Measurements from ENCODE around the gene ADAM11. TPM values are rescaled to one million over a fixed set of nuclear protein-coding genes. Genes with fewer than 3 reads are reported as not detected.
"Not testable (repeated sequence)": the region's sequence is repeated elsewhere in the genome, so short reads cannot be mapped to it uniquely, and the experiment has no call there.

ADAM11 gene, protein sequence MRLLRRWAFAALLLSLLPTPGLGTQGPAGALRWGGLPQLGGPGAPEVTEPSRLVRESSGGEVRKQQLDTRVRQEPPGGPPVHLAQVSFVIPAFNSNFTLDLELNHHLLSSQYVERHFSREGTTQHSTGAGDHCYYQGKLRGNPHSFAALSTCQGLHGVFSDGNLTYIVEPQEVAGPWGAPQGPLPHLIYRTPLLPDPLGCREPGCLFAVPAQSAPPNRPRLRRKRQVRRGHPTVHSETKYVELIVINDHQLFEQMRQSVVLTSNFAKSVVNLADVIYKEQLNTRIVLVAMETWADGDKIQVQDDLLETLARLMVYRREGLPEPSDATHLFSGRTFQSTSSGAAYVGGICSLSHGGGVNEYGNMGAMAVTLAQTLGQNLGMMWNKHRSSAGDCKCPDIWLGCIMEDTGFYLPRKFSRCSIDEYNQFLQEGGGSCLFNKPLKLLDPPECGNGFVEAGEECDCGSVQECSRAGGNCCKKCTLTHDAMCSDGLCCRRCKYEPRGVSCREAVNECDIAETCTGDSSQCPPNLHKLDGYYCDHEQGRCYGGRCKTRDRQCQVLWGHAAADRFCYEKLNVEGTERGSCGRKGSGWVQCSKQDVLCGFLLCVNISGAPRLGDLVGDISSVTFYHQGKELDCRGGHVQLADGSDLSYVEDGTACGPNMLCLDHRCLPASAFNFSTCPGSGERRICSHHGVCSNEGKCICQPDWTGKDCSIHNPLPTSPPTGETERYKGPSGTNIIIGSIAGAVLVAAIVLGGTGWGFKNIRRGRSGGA
- 0.06 and 0.36 TPM in 2 replicates for total RNA-seq

DNA sequence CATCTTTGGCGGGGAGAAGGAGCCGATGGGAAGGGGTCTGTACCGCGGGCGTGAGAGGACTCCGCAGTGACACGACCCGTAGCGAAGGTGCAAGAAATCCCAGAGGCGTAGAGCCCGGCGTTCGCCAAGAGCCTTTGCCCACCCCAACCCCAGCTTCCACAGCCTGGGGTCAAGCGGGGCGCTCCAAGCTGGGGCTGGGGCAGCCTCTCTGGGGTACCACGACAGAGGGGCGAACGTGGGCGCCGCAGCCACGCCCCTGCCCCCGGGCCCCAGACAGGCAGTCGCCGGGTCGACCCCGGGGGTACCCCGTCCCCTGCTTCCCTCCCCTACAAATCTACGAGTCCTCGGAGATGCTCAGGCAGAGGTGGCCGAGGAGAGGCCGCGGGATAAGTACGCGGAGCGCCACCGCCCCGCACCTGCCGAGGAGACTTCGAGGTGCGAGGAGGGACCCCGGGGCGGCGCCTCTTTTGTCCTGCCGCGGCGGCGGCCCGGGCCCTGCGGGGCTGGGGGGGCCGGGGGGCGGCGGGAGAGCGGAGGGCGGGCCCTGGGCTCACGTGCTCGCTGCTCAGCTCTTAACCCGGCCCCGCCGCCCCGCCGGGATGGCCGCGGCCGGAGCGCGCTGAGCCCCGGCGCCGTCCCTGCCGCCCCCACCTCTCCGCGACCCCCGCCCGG, at the start of gene ADAM11:
Gene ADAM11 (plus strand): TSS at position 575 of the 672 bp plus-strand sequence. CDS start 212 bp downstream, outside the sequence.
- TF ChIP-seq, protein P1, sequence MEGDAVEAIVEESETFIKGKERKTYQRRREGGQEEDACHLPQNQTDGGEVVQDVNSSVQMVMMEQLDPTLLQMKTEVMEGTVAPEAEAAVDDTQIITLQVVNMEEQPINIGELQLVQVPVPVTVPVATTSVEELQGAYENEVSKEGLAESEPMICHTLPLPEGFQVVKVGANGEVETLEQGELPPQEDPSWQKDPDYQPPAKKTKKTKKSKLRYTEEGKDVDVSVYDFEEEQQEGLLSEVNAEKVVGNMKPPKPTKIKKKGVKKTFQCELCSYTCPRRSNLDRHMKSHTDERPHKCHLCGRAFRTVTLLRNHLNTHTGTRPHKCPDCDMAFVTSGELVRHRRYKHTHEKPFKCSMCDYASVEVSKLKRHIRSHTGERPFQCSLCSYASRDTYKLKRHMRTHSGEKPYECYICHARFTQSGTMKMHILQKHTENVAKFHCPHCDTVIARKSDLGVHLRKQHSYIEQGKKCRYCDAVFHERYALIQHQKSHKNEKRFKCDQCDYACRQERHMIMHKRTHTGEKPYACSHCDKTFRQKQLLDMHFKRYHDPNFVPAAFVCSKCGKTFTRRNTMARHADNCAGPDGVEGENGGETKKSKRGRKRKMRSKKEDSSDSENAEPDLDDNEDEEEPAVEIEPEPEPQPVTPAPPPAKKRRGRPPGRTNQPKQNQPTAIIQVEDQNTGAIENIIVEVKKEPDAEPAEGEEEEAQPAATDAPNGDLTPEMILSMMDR (conservative IDR thresholded peaks at IDR 0.05; ENCODE audit: low read depth, low read length) = no peak
- no peak for DNase-seq (ENCODE audit: low read depth)
- peak within 1 kb of the TSS; percentile 26 for H3K4me3 ChIP-seq (ENCODE audit: low read depth, low read length)

DNA sequence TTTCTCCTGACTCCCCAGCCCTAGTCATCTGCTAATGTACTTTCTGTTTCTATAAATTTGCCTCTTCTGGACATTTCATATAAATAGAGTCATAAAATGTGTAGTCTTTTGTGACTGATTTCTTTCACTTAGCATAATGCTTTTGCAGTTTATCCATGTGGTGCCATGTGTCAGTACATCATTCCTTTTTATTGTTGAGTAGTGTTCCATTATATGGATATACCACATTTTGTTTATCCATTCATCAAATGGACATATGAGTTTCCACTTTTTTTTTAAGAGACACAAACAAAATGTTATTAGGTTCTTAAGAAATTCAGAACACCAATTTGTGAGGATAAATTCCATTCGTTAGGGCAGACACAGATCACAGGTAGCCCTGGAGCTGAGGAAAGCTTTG, 39.3 kb upstream of the ADAM11 start:
- H3K4me3 ChIP-seq (ENCODE audit: low read depth, low read length) = no peak overlapping the region
- TF ChIP-seq, protein P1 (conservative IDR thresholded peaks at IDR 0.05; ENCODE audit: low read depth, low read length) = no peak
- no peak for DNase-seq (ENCODE audit: low read depth)

DNA sequence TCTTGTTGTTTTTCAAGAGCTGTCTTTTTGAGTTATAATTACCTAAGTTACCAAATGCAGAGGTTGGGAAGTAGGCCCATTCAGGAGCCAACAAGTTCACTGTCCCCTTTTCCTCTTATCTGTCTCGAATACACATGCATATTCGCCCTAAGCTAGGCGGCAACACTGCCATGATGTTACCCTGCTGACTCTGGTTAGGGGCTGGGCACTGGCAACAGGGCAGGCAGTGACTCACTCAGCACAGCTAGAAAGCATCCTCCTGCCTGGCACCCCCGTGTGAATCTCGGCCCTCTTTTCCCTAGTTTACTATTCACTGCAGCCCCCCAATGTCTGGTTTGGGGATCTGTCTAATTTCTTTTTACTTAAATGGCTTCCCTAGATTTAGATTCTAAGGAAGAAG, 36.5 kb upstream of the ADAM11 start:
- H3K4me3 ChIP-seq (ENCODE audit: low read depth, low read length) = no peak overlapping the region
- no peak for DNase-seq (ENCODE audit: low read depth)
- TF ChIP-seq, protein P1 (conservative IDR thresholded peaks at IDR 0.05; ENCODE audit: low read depth, low read length) = no peak

DNA sequence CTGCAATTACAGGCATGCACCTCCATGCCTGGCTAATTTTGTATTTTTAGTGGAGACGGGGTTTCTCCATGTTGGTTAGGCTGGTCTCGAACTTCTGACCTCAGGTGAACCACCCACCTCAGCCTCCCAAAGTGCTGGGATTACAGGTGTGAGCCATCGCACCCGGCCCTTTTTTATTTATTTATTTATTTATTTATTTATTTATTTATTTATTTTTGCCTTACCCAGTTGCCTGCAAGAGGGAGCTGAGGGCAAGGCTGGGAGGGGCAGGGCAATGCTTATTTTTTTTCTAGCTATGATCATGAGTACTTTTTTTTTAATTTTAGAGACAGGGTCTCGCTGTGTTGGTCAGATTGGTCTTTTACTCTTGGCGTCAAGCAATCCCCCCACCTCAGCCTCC, 32.7 kb upstream of the ADAM11 start:
- DNase-seq (ENCODE audit: low read depth); H3K4me3 ChIP-seq (ENCODE audit: low read depth, low read length): not testable (repeated sequence)

DNA sequence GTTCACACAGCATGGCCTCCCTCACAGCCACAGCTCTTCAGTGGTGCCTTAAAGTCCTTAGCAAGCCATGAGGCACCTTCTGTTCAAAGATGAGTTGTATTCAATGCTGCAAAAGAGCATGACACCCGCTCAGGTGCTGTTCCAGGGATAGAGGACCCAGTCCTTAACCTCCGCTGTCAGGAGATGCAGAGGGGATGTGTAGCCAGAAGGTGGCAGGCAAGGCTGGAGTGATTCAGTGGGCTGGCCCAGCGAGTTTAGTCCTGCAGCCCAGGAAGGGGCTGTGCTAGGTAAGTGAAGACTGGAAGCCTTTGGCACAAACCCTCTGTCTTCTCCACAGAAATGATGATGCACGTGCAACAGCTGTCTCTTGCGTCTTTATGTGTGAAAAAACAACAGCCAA, 25.0 kb upstream of the ADAM11 start:
- no peak overlapping the region for H3K4me3 ChIP-seq (ENCODE audit: low read depth, low read length)
- TF ChIP-seq, protein P1 (conservative IDR thresholded peaks at IDR 0.05; ENCODE audit: low read depth, low read length) = peak; percentile 53
- DNase-seq (ENCODE audit: low read depth) = no peak

DNA sequence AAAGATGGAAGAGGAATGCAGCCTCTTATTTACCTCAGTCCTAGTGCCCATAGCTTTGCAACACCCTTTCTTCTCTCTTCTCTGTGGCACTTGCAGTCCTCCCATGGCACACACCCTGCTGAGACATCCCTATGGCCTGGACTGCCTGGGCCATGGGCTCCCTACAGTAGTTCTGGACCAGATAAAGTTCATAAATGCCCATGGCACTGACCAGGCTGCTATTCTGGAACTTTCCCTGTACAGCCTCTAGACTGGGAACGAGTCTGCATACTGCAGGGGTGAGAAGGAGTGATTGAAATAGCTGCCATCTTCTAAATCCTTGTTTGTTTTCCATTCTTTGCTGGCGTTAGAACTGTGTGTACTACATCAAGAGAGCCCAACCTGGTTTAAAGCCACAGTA, 24.5 kb upstream of the ADAM11 start:
- no peak for DNase-seq (ENCODE audit: low read depth)
- no peak overlapping the region for H3K4me3 ChIP-seq (ENCODE audit: low read depth, low read length)
- TF ChIP-seq, protein P1 (conservative IDR thresholded peaks at IDR 0.05; ENCODE audit: low read depth, low read length) = no peak

Measured in epithelial cell of proximal tubule (primary cell).